KG1 (cell line): ENCODE results near the gene BANP.
"Not testable (repeated sequence)": the region's sequence is repeated elsewhere in the genome, so short reads cannot be mapped to it uniquely, and the experiment has no call there.

Experiments used
- DNase-seq: peaks from one replicate; lab custom pipeline; 2025; lab: John Stamatoyannopoulos, UW

Gene BANP

DNA sequence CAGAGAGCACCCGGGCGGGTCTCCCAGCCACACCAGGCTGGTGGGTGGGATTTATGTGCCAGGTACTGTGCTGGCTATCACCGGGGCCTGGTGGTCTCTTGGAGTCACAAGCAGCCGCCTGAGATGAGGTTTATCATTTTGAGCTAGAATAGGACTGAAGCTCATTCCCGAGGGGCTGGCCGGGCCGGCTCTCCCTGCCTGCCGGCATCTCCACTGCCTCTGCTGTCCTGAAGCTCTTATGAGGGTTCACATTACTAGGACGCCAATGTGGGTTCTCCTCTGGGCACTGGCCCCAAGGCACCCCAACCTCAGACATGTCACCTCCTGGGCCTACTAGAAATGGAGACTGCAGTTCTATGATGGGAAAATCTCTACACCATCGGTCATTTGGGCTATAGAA is 137.4 kb downstream of the BANP start:
- not testable (repeated sequence) for DNase-seq

- not testable (repeated sequence) for DNase-seq
These were observed 137.8 kb downstream of the BANP start for GRCh38 chr16:88089071-88089470.

GRCh38 chr16:88089632-88090376 is 138.6 kb downstream of the BANP start:
- not testable (repeated sequence) for DNase-seq

DNA sequence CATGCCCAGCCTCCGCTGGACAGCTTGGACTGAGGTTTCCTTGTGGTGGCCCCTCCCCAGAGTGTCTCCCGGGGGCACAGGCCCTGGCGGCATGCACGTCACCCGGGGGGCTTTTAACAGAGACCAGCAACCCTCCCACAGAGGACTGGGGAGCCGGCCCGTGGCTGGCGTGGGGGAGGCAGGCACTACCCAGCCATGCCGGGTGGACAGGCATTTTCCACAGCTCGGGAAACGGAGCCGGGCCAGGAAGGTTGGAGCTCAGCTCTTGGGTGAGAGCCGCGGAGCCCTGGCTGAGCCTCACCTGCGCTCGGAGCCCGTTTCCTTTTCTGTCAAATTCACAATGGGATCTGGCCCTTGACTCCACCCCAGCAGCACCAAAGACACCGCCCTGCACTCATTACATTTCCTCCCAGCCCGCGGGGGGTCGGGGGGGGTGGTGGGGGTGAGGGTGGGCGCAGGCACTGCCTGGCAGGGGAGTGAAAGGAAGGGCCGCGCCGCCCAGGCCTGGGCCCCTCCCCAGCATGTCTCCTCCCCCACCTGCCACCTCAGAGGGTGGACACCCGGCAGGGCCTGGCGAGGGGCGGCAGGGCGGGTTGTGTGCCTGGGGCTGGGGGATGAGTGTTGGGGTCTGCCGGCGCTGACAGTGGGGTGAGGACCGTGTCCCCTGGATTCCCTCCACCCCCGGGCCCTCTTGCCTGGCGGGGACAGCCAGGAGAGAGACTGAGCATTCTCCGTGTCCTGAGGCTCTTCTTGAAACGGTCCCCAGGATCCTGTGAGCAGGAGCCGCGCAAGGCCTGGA is 139.3 kb downstream of the BANP start:
- DNase-seq: not testable (repeated sequence)

DNA sequence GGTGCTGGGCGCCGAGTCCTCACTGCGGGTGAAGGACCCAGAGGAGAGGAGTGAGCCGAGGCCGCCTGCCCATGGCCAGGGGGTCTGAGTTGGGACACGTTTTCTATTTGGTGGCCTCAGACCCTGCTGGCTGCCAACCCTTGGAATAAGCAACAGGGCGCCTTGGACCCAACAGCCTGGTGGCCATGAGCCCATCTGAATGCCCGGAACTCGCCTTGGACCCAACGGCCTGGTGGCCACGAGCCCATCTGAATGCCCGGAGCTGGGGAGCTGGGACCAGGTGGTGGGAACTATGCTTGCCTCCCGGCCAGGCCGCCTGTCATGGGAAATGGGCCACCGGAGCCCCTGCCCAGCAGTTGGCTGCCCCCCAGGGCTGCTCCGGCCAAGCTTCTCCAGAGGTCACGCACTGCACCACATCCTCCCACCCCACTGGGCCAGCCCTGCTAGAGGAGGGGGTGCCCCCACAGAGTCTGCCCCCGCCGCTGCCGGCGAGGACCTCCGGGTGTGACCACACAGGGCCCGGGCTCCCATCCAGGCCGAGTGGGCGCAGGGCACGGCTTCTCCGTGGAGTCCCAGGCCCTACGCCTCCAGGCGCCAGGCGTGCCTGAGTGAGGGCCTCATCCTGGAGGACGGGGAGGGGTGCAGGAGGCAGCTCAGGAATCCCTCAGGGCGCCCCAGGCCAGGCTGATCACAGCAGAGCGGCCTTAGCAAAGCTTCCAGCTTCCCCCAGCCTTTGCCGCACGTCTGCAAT is 140.2 kb downstream of the BANP start:
- not testable (repeated sequence) for DNase-seq

DNA sequence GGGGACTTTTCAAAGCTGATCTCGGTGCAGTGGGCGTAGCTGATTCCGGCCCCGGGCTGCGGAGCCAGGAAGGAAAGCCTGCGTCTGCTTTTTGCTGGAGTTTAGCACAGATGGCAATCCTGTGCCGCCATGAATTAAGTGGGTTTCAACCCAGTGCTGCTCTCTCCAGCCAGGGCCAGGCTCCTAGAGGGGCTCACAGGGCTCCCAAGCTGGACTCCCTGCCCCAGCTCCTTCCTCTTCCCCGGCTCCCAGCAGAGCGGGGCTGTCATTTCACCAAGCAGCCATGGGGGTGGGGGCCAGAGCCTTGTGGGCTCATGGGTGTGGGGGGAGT is 140.7 kb downstream of the BANP start:
- DNase-seq: not testable (repeated sequence)

GRCh38 chr16:88092791-88093555 is 141.7 kb downstream of the BANP start:
- not testable (repeated sequence) for DNase-seq

DNA sequence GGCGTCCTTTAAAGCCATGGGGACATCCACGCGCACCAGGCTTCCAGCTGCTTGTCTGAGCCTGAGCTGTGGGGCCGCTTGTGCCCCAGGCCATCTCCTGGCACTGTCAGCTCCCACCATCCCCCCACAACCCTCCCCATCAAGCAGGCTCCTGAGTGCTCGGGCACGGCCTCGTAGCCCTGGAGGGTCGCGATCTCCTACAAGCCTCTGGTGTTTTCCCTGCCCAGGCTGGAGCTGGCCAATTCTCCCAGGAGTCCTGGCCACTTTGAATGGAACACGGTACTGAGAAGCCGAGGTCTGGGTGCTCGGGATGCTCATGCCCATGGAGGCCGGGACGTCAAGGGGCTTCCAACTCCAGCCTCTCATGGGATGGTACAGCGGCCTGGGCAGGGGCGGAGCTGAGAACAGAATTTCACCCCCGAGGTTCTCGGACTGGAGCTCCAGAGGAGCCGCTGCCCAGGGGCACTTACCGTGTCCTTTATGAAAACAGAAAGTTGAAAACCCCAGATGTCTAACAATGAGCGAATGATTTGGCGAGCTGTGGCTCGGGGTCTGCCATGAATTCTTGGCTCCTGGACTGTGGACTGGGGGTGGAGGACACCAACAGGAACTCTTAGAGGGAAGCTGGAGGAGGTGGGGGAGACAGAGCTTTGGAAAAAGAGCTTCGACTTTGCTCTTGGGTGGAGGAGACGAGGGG is 142.5 kb downstream of the BANP start:
- not testable (repeated sequence) for DNase-seq

DNA sequence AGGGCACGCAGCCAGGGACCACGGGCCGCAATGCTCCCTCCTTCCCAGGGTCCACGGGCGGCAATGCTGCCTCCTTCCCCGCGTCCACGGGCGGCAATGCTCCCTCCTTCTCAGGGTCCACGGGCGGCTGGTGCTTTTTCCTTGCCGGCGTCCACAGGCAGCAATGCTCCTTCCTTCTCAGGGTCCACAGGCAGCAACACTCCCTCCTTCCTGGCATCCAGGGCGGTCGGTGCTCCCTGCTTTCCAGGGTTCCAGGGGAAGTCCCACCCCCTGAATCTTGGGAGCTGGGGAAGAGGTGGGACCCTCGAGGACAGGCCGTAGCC is 143.0 kb downstream of the BANP start:
- DNase-seq: not testable (repeated sequence)

DNA sequence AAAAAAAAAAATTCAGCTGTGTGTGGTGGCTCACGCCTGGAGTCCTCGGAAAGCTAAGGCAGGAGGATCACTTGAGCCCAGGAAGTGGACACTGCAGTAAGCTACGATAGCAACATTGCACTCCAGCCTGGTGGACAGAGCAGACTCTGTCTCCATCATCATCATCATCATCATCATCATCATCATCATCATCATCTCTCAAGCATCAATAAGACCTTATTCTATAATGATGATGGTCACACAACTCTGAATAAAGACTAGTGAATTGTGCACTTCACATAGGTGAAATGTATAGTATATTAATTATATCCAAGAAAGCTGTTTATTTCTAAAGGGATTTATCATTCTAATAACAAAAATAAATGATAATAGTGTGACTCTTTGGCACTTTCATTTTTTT is 143.7 kb downstream of the BANP start:
- not testable (repeated sequence) for DNase-seq

- DNase-seq: not testable (repeated sequence)
These were observed 145.4 kb downstream of the BANP start for GRCh38 chr16:88096659-88097058.

- DNase-seq: not testable (repeated sequence)
These were observed 147.7 kb downstream of the BANP start for GRCh38 chr16:88098731-88099562.

DNA sequence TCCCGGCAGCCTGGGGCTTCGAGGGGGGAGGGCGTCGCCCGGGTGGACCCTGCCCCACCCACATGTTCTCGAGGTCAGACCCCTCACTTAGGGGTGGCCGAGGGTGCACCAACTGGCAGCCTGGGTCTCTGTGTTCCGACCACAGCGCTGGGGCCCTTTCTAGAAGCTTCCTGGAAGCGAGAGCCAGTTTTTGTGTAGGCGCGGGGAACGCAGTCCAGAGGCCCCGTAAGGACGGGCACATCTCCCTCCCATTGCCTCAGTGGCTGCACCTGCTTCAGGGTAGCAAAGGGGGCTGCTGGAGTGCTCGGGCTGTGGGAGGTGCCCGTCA is 148.3 kb downstream of the BANP start:
- DNase-seq: no peak

GRCh38 chr16:88099956-88100355 is 148.7 kb downstream of the BANP start:
- DNase-seq: not testable (repeated sequence)

DNA sequence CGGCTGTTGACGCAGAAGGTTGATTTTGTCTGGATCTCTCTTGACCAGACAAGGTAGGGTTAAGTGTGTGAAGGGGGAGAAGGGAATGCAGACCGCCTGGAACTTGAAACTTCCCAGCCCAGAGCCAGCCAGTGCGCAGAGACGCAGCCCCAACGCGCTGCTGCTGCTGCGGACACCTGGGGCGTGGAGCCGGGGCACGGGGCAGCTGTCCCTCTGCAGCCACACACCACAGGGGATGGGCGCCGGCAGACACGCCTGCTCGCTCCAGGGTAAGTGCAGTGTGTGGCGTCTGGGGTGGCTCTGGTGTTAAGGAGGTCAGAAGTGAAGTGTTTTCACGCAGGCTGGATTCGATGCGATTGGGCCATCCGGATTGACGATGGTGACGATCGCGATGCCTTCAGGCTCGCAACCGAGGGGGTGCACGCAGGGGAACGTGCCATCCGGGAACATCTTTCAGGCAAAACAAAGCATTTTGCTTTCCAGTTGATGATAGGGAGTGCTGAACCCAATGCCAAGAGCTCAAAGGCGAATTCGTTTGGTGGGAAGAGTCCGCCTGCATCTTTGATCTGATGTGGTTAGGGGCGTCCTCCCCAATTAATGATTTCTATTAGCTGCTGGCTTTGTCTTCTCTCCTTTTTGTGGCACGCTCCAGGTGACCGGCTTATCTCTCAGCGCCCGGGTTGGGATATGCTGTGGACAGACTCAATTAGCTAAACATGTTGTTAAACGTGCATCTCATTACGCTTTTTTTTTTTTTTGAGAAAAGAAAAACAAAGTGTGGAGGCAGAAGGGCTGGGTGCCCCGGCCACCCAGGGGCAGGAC is 149.8 kb downstream of the BANP start:
- not testable (repeated sequence) for DNase-seq

DNA sequence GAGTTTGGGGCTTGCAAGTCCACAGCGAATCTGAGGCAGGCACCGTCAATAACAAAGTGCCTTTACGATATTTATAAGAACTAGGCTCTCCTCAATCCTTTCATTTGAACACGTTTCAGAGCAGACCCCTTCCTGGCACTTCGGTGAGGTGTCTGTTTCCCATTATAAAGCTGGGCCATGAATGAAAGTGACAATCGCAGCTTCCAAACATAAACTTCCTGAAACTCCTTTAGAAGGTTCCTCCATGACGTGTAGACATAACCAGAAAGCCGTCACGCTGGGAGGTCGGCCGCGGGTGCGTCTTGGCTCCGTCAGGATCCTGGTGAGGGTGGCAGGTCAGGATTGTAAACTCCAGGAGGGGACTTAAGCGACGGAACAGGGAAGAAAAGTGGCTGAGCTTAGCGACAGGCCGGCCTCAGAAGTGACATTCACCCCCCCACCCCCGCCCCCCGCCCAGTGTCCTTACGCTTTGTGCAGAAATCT is 150.4 kb downstream of the BANP start:
- DNase-seq: not testable (repeated sequence)

GRCh38 chr16:88102597-88102996 is 151.4 kb downstream of the BANP start:
- no peak for DNase-seq

GRCh38 chr16:88103011-88103410 is 151.8 kb downstream of the BANP start:
- no peak for DNase-seq

DNA sequence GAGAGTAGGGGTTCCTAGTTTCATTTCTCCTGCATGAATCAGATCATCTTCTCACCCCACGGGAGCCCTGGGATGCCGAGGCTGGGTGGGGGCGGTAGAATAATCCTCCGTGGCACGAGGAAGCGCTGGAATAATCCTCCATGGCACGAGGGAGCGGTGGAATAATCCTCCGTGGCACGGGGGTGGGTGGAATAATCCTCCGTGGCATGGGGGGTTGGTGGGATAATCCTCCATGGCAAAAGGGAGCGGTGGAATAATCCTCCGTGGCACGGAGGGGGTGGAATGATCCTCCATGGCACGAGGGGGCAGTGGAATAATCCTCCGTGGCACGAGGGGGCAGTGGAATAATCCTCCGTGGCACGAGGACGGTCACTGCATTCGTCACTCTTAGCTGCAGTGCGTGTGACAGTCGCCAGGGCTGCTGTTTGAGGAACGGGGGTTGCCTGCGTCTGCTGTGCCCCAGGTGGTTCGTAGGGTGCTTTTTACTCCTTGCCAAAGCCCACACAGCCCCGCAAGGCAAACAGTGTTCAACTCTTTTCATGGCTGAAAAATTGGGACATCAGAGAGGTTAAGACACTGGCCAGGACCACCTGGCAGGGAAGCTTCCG is 152.5 kb downstream of the BANP start:
- no peak for DNase-seq
